ENCODE data around the gene SATB1. TPM values are rescaled to one million over a fixed set of nuclear protein-coding genes. Genes with fewer than 3 reads are reported as not detected.

SATB1 gene
- total RNA-seq, 2 donors from 2014 or later = 36.1 to 50.8 TPM

GRCh38 chr3:18398448-18398847 lies 26.7 kb downstream of the SATB1 start:
- no peaks in the 10 kb centered on the region for H3K4me1 ChIP-seq
- H3K27ac ChIP-seq = no peak overlapping the region
- no peak overlapping the region for H3K4me3 ChIP-seq
- H3K36me3 ChIP-seq (replicated peaks in 1 of 2; ENCODE audit: insufficient read depth in 1 of 2, low read depth in 2 of 2) = peaks cover 2 to 6% of the 10 kb centered on the region in 2 donors
- H3K9me3 ChIP-seq = no peaks in the 10 kb centered on the region
- WGBS, 2 donors = 89 to 98% methylated on average over 1 of the region's 1 CpG
- ATAC-seq (no peak), DNase-seq (no peak)
- TF ChIP-seq, protein P1, sequence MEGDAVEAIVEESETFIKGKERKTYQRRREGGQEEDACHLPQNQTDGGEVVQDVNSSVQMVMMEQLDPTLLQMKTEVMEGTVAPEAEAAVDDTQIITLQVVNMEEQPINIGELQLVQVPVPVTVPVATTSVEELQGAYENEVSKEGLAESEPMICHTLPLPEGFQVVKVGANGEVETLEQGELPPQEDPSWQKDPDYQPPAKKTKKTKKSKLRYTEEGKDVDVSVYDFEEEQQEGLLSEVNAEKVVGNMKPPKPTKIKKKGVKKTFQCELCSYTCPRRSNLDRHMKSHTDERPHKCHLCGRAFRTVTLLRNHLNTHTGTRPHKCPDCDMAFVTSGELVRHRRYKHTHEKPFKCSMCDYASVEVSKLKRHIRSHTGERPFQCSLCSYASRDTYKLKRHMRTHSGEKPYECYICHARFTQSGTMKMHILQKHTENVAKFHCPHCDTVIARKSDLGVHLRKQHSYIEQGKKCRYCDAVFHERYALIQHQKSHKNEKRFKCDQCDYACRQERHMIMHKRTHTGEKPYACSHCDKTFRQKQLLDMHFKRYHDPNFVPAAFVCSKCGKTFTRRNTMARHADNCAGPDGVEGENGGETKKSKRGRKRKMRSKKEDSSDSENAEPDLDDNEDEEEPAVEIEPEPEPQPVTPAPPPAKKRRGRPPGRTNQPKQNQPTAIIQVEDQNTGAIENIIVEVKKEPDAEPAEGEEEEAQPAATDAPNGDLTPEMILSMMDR (IDR thresholded peaks at IDR 0.05) = no peak
- TF ChIP-seq POLR2A (IDR thresholded peaks at IDR 0.05) = no peak
- H3K27me3 ChIP-seq = no peaks in the 10 kb centered on the region
- intact Hi-C loops (cut with DNase I) = no loop called here

- no peak for ATAC-seq
- 0 to 96% methylated on average over 1 of the region's 1 CpG for WGBS, 2 donors
- H3K27me3 ChIP-seq = no peaks in the 10 kb centered on the region
- no peaks in the 10 kb centered on the region for H3K4me1 ChIP-seq
- intact Hi-C loops (cut with DNase I) = no loop called here
- H3K9me3 ChIP-seq = no peaks in the 10 kb centered on the region
- H3K4me3 ChIP-seq = no peak overlapping the region
- H3K27ac ChIP-seq = no peak overlapping the region
- no peak for DNase-seq
- H3K36me3 ChIP-seq (replicated peaks in 1 of 2; ENCODE audit: insufficient read depth in 1 of 2, low read depth in 2 of 2) = peaks cover 2 to 6% of the 10 kb centered on the region in 2 donors
- TF ChIP-seq, protein P1 (IDR thresholded peaks at IDR 0.05) = no peak
- no peak for TF ChIP-seq POLR2A (IDR thresholded peaks at IDR 0.05)
Measured at GRCh38 chr3:18396428-18396827, 28.7 kb downstream of the SATB1 start.

DNA sequence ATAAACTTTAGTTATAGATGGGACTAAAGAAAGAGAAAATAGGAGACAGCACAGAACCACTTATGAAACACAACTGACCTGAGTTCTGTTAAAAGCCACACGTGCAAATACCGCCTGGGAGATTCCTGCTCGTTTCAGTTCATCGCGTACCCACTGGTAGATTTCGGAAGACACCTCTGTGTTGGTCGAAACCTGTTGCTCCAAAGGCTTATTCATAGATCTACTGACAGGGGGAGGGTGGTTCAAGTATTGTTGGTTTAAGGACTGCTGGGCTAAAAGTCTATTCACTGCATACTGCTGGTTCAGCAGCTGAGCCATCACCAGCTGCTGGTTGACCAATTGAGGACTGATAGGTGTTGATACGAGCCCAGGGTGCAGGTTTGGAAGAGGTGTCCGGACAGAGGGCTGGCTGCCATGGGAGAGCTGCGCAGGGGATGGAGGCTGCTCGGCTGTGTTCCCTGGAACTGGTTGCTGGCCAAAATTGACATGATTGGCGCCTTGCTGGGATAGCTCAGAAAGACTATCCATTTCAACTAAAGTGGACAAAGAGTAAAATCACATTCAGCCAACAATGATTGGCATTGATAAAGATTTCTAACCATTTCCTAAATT lies 30.6 kb downstream of the SATB1 start:
- no peaks in the 10 kb centered on the region for H3K27me3 ChIP-seq
- TF ChIP-seq POLR2A (IDR thresholded peaks at IDR 0.05) = no peak
- TF ChIP-seq, protein P1 (IDR thresholded peaks at IDR 0.05) = no peak
- no peaks in the 10 kb centered on the region for H3K9me3 ChIP-seq
- 91 to 96% methylated on average over 12 of the region's 12 CpGs for WGBS, 2 donors
- intact Hi-C loops (cut with DNase I) = no loop called here
- peaks cover 2 to 6% of the 10 kb centered on the region in 2 donors for H3K36me3 ChIP-seq (replicated peaks in 1 of 2; ENCODE audit: insufficient read depth in 1 of 2, low read depth in 2 of 2)
- no peak for ATAC-seq
- no peak overlapping the region for H3K27ac ChIP-seq
- no peak overlapping the region for H3K4me3 ChIP-seq
- no peak for DNase-seq
- peaks cover 12% of the 10 kb centered on the region for H3K4me1 ChIP-seq

GRCh38 chr3:18393906-18394305 lies 31.2 kb downstream of the SATB1 start:
- ATAC-seq = no peak
- H3K4me1 ChIP-seq = peaks cover 12% of the 10 kb centered on the region

More at GRCh38 chr3:18393906-18394305, 31.2 kb downstream of the SATB1 start:
- Histone ChIP-seq H3K27me3 (no peaks in the 10 kb centered on the region), H3K9me3 (no peaks in the 10 kb centered on the region), H3K36me3 (replicated peaks in 1 of 2; ENCODE audit: insufficient read depth in 1 of 2, low read depth in 2 of 2) (peaks cover 2 to 6% of the 10 kb centered on the region in 2 donors), H3K4me3 (no peak overlapping the region), H3K27ac (no peak overlapping the region)
- DNase-seq = no peak
- TF ChIP-seq POLR2A (IDR thresholded peaks at IDR 0.05) = no peak
- TF ChIP-seq, protein P1 (IDR thresholded peaks at IDR 0.05) = no peak
- WGBS, 2 donors = 63 to 96% methylated on average over 2 of the region's 2 CpGs
- intact Hi-C loops (cut with DNase I) = no loop called here

Data from body of pancreas (tissue), 4 donors.